ENCODE results near the gene TTR.

TTR gene

GRCh38 chr18:31578126-31578525 is 13.6 kb upstream of the TTR start:
- TF ChIP-seq CTCF (IDR thresholded peaks at IDR 0.05; ENCODE audit: borderline replicate concordance, insufficient read depth, low read depth, low read length), result no peak

GRCh38 chr18:31579375-31579774 is 12.3 kb upstream of the TTR start:
- no peak for TF ChIP-seq CTCF (IDR thresholded peaks at IDR 0.05; ENCODE audit: borderline replicate concordance, insufficient read depth, low read depth, low read length)
- H3K4me3 ChIP-seq (ENCODE audit: low read depth, low read length), result no peak overlapping the region

More at GRCh38 chr18:31578126-31578525, 13.6 kb upstream of the TTR start:
- no peak overlapping the region for H3K4me3 ChIP-seq (ENCODE audit: low read depth, low read length)

GRCh38 chr18:31581498-31582197 is 10.0 kb upstream of the TTR start:
- no peak overlapping the region for H3K4me3 ChIP-seq (ENCODE audit: low read depth, low read length)
- TF ChIP-seq CTCF (IDR thresholded peaks at IDR 0.05; ENCODE audit: borderline replicate concordance, insufficient read depth, low read depth, low read length), result no peak

- H3K4me3 ChIP-seq (ENCODE audit: low read depth, low read length), result no peak overlapping the region
- TF ChIP-seq CTCF (IDR thresholded peaks at IDR 0.05; ENCODE audit: borderline replicate concordance, insufficient read depth, low read depth, low read length), result no peak
Observed at GRCh38 chr18:31583185-31583854, 8.4 kb upstream of the TTR start.

DNA sequence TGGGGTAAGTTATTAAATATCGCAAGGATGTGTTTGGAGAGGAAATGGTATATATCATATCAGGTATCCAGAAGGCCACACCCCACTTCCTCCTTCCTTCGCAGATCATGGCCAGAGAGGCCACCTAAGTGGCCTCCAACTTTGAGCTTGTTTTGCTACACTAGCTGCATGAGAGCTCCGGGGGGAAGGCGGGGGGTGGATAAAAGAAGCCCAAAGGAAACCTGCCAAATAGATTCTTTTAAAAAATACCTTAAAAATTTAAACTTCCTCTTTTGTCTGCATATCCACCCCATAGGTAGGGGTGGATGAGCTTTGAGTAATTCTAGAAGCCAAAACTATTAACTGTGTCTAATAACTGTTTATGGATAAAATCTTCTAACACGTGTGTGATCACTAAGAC is 5.7 kb upstream of the TTR start:
- no peak for TF ChIP-seq CTCF (IDR thresholded peaks at IDR 0.05; ENCODE audit: borderline replicate concordance, insufficient read depth, low read depth, low read length)
- H3K4me3 ChIP-seq (ENCODE audit: low read depth, low read length), result no peak overlapping the region

- no peak for TF ChIP-seq CTCF (IDR thresholded peaks at IDR 0.05; ENCODE audit: borderline replicate concordance, insufficient read depth, low read depth, low read length)
Observed at GRCh38 chr18:31586616-31587015, 5.1 kb upstream of the TTR start.

DNA sequence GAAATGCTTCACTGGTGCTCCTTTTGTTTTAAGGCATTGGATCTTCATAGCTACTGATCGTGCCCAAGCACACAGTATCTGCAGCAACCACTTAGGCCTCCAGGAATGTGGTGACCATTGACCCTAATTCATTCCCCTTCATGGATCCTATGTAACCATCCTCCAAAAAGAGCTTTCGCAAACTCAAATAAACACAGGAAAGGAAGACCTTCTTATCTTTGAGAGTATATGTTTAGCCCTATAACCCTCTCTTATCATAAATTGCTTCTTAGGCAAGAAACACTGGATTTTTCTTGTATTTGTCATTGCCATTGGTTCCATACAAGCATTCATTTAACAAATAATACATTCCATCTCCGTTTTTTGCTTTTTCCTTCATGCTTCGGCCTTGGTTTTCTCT is 4.1 kb upstream of the TTR start:
- TF ChIP-seq CTCF (IDR thresholded peaks at IDR 0.05; ENCODE audit: borderline replicate concordance, insufficient read depth, low read depth, low read length), result no peak

More at GRCh38 chr18:31586616-31587015, 5.1 kb upstream of the TTR start:
- no peak overlapping the region for H3K4me3 ChIP-seq (ENCODE audit: low read depth, low read length)

More for the DNA sequence above, 4.1 kb upstream of the TTR start:
- no peak overlapping the region for H3K4me3 ChIP-seq (ENCODE audit: low read depth, low read length)
